ENCODE results near the gene C12orf57. TPM values are rescaled to one million over a fixed set of nuclear protein-coding genes. Genes with fewer than 3 reads are reported as not detected.

The C12orf57 gene
- total and polyA plus RNA-seq, 2 experiments from 2014 or later, result 204 to 262 TPM

- H3K4me3 ChIP-seq, result no peak overlapping the region
- H3K27me3 Mint-ChIP-seq (ENCODE audit: insufficient read depth, low read depth, poor library complexity), result peaks cover 30% of the 10 kb centered on the region
- H3K79me2 ChIP-seq (replicated peaks; ENCODE audit: insufficient read depth), result peaks cover 6% of the 10 kb centered on the region
- ATAC-seq (no peak), DNase-seq (ENCODE audit: low spot score) (no peak)
- H3K27ac ChIP-seq (ENCODE audit: low read depth), result no peak overlapping the region
- no peak overlapping the region for H2AFZ ChIP-seq
- no peak overlapping the region; the same call in 2 of the 3 replicates for H3K4me3 Mint-ChIP-seq
- H3K4me1 ChIP-seq (ENCODE audit: insufficient read depth), result peaks cover 28% of the 10 kb centered on the region
- no peaks in the 10 kb centered on the region for H4K20me1 ChIP-seq (replicated peaks; ENCODE audit: insufficient read depth)
- peak overlapping the region; percentile 74; the same call in 1 of the 2 replicates for H3K27ac Mint-ChIP-seq
- H3K4me2 ChIP-seq, result no peak overlapping the region
- no peaks in the 10 kb centered on the region for H3K27me3 ChIP-seq (ENCODE audit: insufficient read depth)
- peaks cover 24% of the 10 kb centered on the region for H3F3A ChIP-seq (replicated peaks; ENCODE audit: low read depth)
- no peak for TF ChIP-seq ZNF114 (CRISPR knock-in tag; IDR thresholded peaks at IDR 0.05)
- TF ChIP-seq NANOG (IDR thresholded peaks at IDR 0.05; ENCODE audit: borderline replicate concordance), result no peak
- no peaks in the 10 kb centered on the region; the same call in 1 of the 3 replicates for H3K9me3 Mint-ChIP-seq
- no peaks in the 10 kb centered on the region; the same call in none of the 2 replicates for H3K36me3 ChIP-seq (ENCODE audit: insufficient read depth)
- no peaks in the 10 kb centered on the region for H3K9me2 ChIP-seq (ENCODE audit: insufficient read depth)
- peaks cover 53% of the 10 kb centered on the region for H3K4me1 Mint-ChIP-seq
- peaks cover 49% of the 10 kb centered on the region for H3K36me3 Mint-ChIP-seq (ENCODE audit: low read depth)
These were observed 21.6 kb upstream of the C12orf57 start for GRCh38 chr12:6921996-6922946.

- no peak overlapping the region for H3K4me3 ChIP-seq
- ATAC-seq (no peak), DNase-seq (ENCODE audit: low spot score) (no peak)
- no peak overlapping the region for H3K27ac ChIP-seq (ENCODE audit: low read depth)
- Mint-ChIP-seq H3K4me3 (no peak overlapping the region; the same call in 2 of the 3 replicates), H3K27me3 (ENCODE audit: insufficient read depth, low read depth, poor library complexity) (peaks cover 30% of the 10 kb centered on the region), H3K9me3 (no peaks in the 10 kb centered on the region; the same call in 1 of the 3 replicates), H3K4me1 (peaks cover 53% of the 10 kb centered on the region), H3K36me3 (ENCODE audit: low read depth) (peaks cover 42% of the 10 kb centered on the region), H3K27ac (no peak overlapping the region)
- peaks cover 6% of the 10 kb centered on the region for H3K79me2 ChIP-seq (replicated peaks; ENCODE audit: insufficient read depth)
- no peak overlapping the region for H3K4me2 ChIP-seq
- H4K20me1 ChIP-seq (replicated peaks; ENCODE audit: insufficient read depth), result no peaks in the 10 kb centered on the region
- H3F3A ChIP-seq (replicated peaks; ENCODE audit: low read depth), result peaks cover 24% of the 10 kb centered on the region
- H2AFZ ChIP-seq, result no peak overlapping the region
- H3K36me3 ChIP-seq (ENCODE audit: insufficient read depth), result no peaks in the 10 kb centered on the region; the same call in none of the 2 replicates
- no peaks in the 10 kb centered on the region for H3K9me2 ChIP-seq (ENCODE audit: insufficient read depth)
- H3K4me1 ChIP-seq (ENCODE audit: insufficient read depth), result peaks cover 28% of the 10 kb centered on the region
- H3K27me3 ChIP-seq (ENCODE audit: insufficient read depth), result no peaks in the 10 kb centered on the region
- no peak for TF ChIP-seq ZNF331 (CRISPR knock-in tag; IDR thresholded peaks at IDR 0.05; ENCODE audit: low read depth)
- TF ChIP-seq NANOG (IDR thresholded peaks at IDR 0.05; ENCODE audit: borderline replicate concordance), result no peak
- no peak for TF ChIP-seq JUNB (IDR thresholded peaks at IDR 0.05; ENCODE audit: unreplicated experiment)
- TF ChIP-seq CTCF (conservative IDR thresholded peaks at IDR 0.05; ENCODE audit: low read depth in 2 of 2), result no peak
- TF ChIP-seq ZNF114 (CRISPR knock-in tag; IDR thresholded peaks at IDR 0.05), result no peak
- no peak for TF ChIP-seq EZH2phosphoT487 (IDR thresholded peaks at IDR 0.05; ENCODE audit: unreplicated experiment)
- TF ChIP-seq POLR2AphosphoS5 (IDR thresholded peaks at IDR 0.05; ENCODE audit: low read depth), result no peak
- TF ChIP-seq REST (IDR thresholded peaks at IDR 0.05; ENCODE audit: unreplicated experiment), result no peak
These were observed 20.7 kb upstream of the C12orf57 start for GRCh38 chr12:6923003-6923732.
